DMS153 treated with DMSO at 0.1 percent for 48 hours (cell line): ENCODE data around the gene SERTM2.

Experiments
- DNase-seq: peaks from one replicate; lab custom pipeline; 2025; ENCODE audit not compliant: unreplicated experiment; lab: John Stamatoyannopoulos, UW

Gene SERTM2

GRCh38 chrX:111555406-111555958 is 44.0 kb downstream of the SERTM2 start:
- no peak for DNase-seq

- DNase-seq: no peak
These were observed 49.4 kb downstream of the SERTM2 start for GRCh38 chrX:111560801-111561200.

- no peak for DNase-seq
These were observed 50.4 kb downstream of the SERTM2 start for GRCh38 chrX:111561851-111562250.

GRCh38 chrX:111567542-111568255 is 56.3 kb downstream of the SERTM2 start:
- DNase-seq: no peak

- DNase-seq: no peak
These were observed 56.9 kb downstream of the SERTM2 start for GRCh38 chrX:111568354-111568753.

GRCh38 chrX:111568817-111569216 is 57.4 kb downstream of the SERTM2 start:
- no peak for DNase-seq
